KOPT-K1 (cell line): ENCODE results near the gene STK38.
"Not testable (repeated sequence)": the region's sequence is repeated elsewhere in the genome, so short reads cannot be mapped to it uniquely, and the experiment has no call there.

Experiments used
- H3K27ac ChIP-seq: fragments of 200-600 bp; sonication (generic); 2 replicates; pipeline ENCODE4 v1.5.1; 2016; ENCODE audit warnings: antibody characterized with exemption, mild to moderate bottlenecking, low read depth, low read length; ENCODE audit not compliant: poor library complexity, severe bottlenecking
- H3K36me3 ChIP-seq: fragments of 200-600 bp; sonication (generic); 2 replicates; pipeline ENCODE4 v1.5.1; 2017; ENCODE audit warnings: antibody characterized with exemption, mild to moderate bottlenecking, low read length, moderate library complexity; ENCODE audit not compliant: insufficient read depth
- H3K9me3 ChIP-seq: fragments of 200-600 bp; sonication (generic); 2 replicates; pipeline ENCODE4 v1.5.1; 2017; ENCODE audit warnings: antibody characterized with exemption, low read length, mild to moderate bottlenecking; ENCODE audit not compliant: insufficient read depth, poor library complexity, severe bottlenecking

STK38 gene

DNA sequence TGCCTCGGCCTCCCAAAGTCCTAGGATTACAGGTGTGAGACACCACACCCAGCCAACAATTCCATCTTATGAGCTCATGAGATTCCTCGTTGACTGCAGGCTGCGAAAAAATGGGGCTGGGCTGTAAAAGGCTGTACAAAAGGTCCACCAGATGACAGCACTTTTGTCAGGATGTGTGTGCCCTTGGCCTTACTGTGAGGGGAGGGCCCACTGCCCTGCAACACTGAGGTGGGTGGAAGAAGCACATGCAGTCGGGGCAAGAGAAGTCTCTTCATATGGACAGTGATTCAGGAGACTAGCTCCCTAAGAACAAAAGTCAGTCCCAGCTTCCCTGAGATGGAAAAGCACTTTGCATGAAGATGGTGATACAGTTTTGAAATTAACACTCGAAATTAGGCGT is 54.0 kb downstream of the STK38 start:
- Histone ChIP-seq H3K27ac (no peak overlapping the region), H3K9me3 (no peaks in the 10 kb centered on the region), H3K36me3 (peaks cover 88% of the 10 kb centered on the region)

GRCh38 chr6:36492621-36493020 is 54.7 kb downstream of the STK38 start:
- peaks cover 88% of the 10 kb centered on the region for H3K36me3 ChIP-seq
- no peaks in the 10 kb centered on the region for H3K9me3 ChIP-seq
- H3K27ac ChIP-seq: no peak overlapping the region

- no peaks in the 10 kb centered on the region for H3K9me3 ChIP-seq
- no peak overlapping the region for H3K27ac ChIP-seq
- peaks cover 88% of the 10 kb centered on the region for H3K36me3 ChIP-seq
Measured at GRCh38 chr6:36492092-36492491, 55.2 kb downstream of the STK38 start.

GRCh38 chr6:36491378-36491965 is 55.8 kb downstream of the STK38 start:
- peaks cover 88% of the 10 kb centered on the region for H3K36me3 ChIP-seq
- no peak overlapping the region for H3K27ac ChIP-seq
- H3K9me3 ChIP-seq: no peaks in the 10 kb centered on the region

DNA sequence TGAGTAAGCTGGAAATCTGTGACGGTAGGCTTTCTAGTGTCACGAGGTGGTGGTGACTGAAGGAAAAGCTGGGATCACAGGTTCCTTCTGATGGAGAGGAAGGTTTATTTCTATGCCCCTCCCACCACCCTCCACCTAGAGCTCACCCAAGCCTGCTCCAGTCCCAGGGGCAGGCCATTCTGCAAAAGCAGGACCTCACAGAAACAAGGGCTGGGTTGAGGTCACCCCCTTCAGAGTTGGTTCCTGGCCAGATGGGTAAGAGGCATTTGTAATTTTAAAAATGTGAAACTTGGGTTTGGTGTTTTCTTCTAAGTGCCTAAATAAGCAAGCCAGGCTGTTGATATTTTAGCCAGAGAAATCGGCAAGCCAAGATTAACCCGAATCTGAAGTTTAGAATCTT is 57.9 kb downstream of the STK38 start:
- H3K9me3 ChIP-seq: no peaks in the 10 kb centered on the region
- H3K27ac ChIP-seq: no peak overlapping the region
- H3K36me3 ChIP-seq: peaks cover 88% of the 10 kb centered on the region

- Histone ChIP-seq H3K36me3 (peaks cover 88% of the 10 kb centered on the region), H3K9me3 (no peaks in the 10 kb centered on the region), H3K27ac (no peak overlapping the region)
Measured at GRCh38 chr6:36488221-36488620, 59.1 kb downstream of the STK38 start.

- Histone ChIP-seq H3K27ac (no peak overlapping the region), H3K36me3 (peaks cover 89% of the 10 kb centered on the region), H3K9me3 (no peaks in the 10 kb centered on the region)
Measured at GRCh38 chr6:36487698-36488097, 59.6 kb downstream of the STK38 start.

DNA sequence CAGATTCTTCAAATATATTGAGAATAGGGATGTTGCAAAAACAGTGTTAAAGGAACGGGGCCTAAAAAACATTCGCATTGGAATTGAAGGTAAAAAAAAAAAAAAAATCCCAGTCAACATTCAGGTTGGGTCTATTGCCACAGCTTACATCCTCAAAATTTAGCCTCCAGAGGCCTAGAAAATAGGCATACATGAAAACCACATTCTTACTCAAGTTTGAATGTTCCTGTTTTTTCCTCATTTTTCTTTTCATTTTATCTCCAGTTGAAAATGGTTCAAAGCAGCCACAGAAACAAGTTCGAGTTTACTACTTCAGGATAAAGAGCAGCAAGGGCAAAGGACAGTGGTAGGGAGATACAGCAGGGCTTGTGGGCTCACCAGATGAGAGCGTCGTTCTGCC is 62.5 kb downstream of the STK38 start:
- no peak overlapping the region for H3K27ac ChIP-seq
- peaks cover 97% of the 10 kb centered on the region for H3K36me3 ChIP-seq
- H3K9me3 ChIP-seq: no peaks in the 10 kb centered on the region

DNA sequence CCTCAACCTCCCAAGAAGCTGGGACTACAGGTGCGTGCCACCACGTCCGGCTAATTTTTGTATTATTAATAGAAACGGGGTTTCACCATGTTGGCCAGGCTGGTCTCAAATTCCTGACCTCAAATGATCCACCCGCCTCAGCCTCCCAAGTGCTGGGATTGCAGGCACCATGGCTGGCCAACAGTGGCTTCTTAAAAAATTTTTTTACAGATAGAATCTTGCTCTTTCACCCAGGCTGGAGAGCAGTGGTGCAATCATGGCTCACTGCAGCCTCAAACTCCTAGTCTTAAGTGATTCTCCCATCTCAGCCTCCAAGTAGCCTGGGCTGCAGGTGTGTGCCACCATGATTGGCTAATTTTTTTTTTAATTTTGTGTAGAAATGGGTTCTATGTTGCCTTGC is 64.0 kb downstream of the STK38 start:
- H3K27ac ChIP-seq, H3K9me3 ChIP-seq: not testable (repeated sequence)
- H3K36me3 ChIP-seq: peaks cover 97% of the 10 kb centered on the region

DNA sequence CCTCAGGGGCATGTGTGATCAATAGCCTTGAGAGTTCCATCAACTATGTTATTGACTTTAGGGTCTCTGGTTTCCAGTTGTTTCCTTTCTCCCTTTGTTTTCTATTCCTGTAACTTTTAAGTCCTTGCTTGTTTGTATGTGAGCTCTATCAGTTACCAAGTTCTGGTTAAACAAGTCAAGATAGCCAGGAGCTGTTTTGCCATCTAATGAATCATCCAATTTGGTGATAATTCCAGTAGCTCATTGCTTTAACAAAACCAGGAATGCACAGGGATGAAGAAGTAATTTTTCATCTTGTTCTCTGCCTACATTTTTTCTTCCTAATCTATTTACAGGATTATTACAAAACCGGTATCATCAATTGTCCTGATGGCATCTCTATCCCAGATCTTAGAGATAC is 68.0 kb downstream of the STK38 start:
- H3K9me3 ChIP-seq: no peaks in the 10 kb centered on the region
- H3K36me3 ChIP-seq: peaks cover 86% of the 10 kb centered on the region
- H3K27ac ChIP-seq: no peak overlapping the region

- Histone ChIP-seq H3K27ac (no peak overlapping the region), H3K9me3 (no peaks in the 10 kb centered on the region), H3K36me3 (peaks cover 80% of the 10 kb centered on the region)
Measured at GRCh38 chr6:36478051-36478526, 69.2 kb downstream of the STK38 start.

- Histone ChIP-seq H3K9me3 (no peaks in the 10 kb centered on the region), H3K27ac (no peak overlapping the region), H3K36me3 (peaks cover 40% of the 10 kb centered on the region)
Measured at GRCh38 chr6:36469946-36470345, 77.3 kb downstream of the STK38 start.

- peaks cover 33% of the 10 kb centered on the region for H3K36me3 ChIP-seq
- no peaks in the 10 kb centered on the region for H3K9me3 ChIP-seq
- H3K27ac ChIP-seq: no peak overlapping the region
Measured at GRCh38 chr6:36469148-36469661, 78.1 kb downstream of the STK38 start.

DNA sequence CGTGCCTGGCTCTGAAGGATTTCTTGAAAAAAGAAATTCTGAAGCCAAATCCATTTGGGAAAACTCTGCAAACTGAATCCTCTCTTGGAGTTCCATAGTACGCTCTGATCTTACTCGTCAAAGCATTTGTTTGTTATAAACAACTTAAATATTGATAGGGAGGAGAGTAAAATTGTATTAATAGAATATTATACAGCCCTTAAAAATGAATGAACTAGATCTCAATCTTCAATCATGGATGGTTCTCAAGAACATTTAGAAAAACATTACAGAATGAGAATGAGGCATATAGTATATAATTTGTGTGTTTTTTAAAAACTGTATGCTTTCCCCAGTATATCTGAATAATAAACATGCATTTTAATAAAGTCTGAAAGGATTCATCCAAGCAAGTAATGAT is 79.7 kb downstream of the STK38 start:
- no peaks in the 10 kb centered on the region for H3K9me3 ChIP-seq
- H3K36me3 ChIP-seq: peaks cover 27% of the 10 kb centered on the region
- H3K27ac ChIP-seq: no peak overlapping the region

DNA sequence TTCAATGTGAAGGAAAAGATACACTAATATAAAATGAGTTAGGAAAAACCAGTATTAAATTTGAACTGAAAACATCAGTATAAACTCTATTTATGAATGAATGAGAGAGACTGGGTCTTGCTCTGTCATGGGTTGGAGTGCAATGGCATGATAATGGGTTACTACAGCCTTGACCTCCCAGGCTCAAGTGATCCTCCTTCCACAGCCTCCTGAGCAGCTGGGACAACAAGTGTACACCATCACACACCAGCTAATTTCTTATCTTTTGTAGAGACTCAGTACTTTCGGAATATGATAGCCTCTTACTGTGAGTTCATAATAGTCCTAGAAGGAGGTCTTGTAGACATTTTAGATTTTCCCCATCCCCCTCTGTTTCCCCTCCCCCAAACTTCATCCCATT is 83.0 kb downstream of the STK38 start:
- Histone ChIP-seq H3K27ac (no peak overlapping the region), H3K9me3 (no peaks in the 10 kb centered on the region), H3K36me3 (no peaks in the 10 kb centered on the region)

- H3K36me3 ChIP-seq: no peaks in the 10 kb centered on the region
- H3K27ac ChIP-seq: no peak overlapping the region
- no peaks in the 10 kb centered on the region for H3K9me3 ChIP-seq
Measured at GRCh38 chr6:36463676-36464075, 83.6 kb downstream of the STK38 start.
